GM12878 (cell line): ENCODE data around the gene CD2.

ENCODE experiments used
- ATF3 ChIP-seq: IDR thresholded peaks from 2 replicates; pipeline ENCODE4 v1.6.1; 2011; ENCODE audit warnings: low read depth, mild to moderate bottlenecking, low read length, moderate library complexity, borderline replicate concordance; ENCODE audit errors: extremely low read depth
- CTCF ChIP-seq, 3 experiments: IDR thresholded peaks in 2 of 3; conservative IDR thresholded peaks in 1 of 3; 2 replicates each; pipeline ENCODE4 v1.5.1; 2011; ENCODE audit warnings: low read depth in 3 of 3, low read length in 3 of 3, mild to moderate bottlenecking in 3 of 3, control low read depth in 2 of 3, moderate library complexity in 2 of 3, inconsistent platforms in 1 of 3, mixed read lengths in 1 of 3; ENCODE audit not compliant: control insufficient read depth in 2 of 3, insufficient read depth in 1 of 3; ENCODE audit errors: extremely low read depth in 1 of 3
- EP300 ChIP-seq, 2 experiments: fragments of 150-350 bp in 1 of 2; IDR thresholded peaks; 2 replicates each; pipeline ENCODE4 v1.6.1; 2011 to 2012; ENCODE audit warnings: low read depth in 2 of 2, low read length in 2 of 2, borderline replicate concordance in 1 of 2, improper control_type of control experiment in 1 of 2, inconsistent platforms in 1 of 2; ENCODE audit not compliant: control insufficient read depth in 1 of 2
- GABPA ChIP-seq: IDR thresholded peaks from 2 replicates; pipeline ENCODE4 v1.6.1; 2014; ENCODE audit warnings: antibody characterized with exemption, low read depth, mild to moderate bottlenecking, inconsistent platforms
- POLR2A ChIP-seq: IDR thresholded peaks from 2 replicates; pipeline ENCODE4 v1.6.1; 2011; ENCODE audit warnings: low read depth, mild to moderate bottlenecking, low read length
- POLR2AphosphoS5 ChIP-seq: IDR thresholded peaks from 2 replicates; pipeline ENCODE4 v1.6.1; 2011; ENCODE audit warnings: mild to moderate bottlenecking, low read length, inconsistent platforms
- PRDM15 ChIP-seq: fragments of 450-650 bp; formaldehyde crosslinking; IDR thresholded peaks from 2 replicates; pipeline ENCODE4 v1.4.0; 2020; ENCODE audit warnings: mild to moderate bottlenecking, moderate library complexity

GRCh38 chr1:116760996-116761665 is 6.9 kb downstream of the CD2 start:
- TF ChIP-seq CTCF (IDR thresholded peaks at IDR 0.05 in 2 of 3, conservative IDR thresholded peaks at IDR 0.05 in 1 of 3; ENCODE audit: control insufficient read depth in 2 of 3, extremely low read depth in 1 of 3, insufficient read depth in 1 of 3, low read depth in 3 of 3, low read length in 3 of 3) (no peak), PRDM15 (CRISPR knock-in tag) (no peak), ATF3 (no peak), GABPA (no peak), EP300 (IDR thresholded peaks at IDR 0.05; ENCODE audit: borderline replicate concordance in 1 of 2, control insufficient read depth in 1 of 2, low read depth in 2 of 2, low read length in 2 of 2) (no peak), POLR2A (no peak), POLR2AphosphoS5 (no peak)
